ENCODE results near the gene ARF1. TPM values are rescaled to one million over a fixed set of nuclear protein-coding genes. Genes with fewer than 3 reads are reported as not detected.

Gene ARF1
- total RNA-seq, 2 donors from 2014 or later = 366 to 375 TPM

- ATAC-seq (ENCODE audit: insufficient number of reproducible peaks, low FRiP score, low read depth) = no peak
- peaks cover 42 to 50% of the 10 kb centered on the region in 2 donors for H3K4me1 ChIP-seq (ENCODE audit: control insufficient read depth in 1 of 2, low read depth in 2 of 2)
These were observed 61.9 kb downstream of the ARF1 start for GRCh38 chr1:228144193-228144992.

GRCh38 chr1:228144993-228145343 lies 62.5 kb downstream of the ARF1 start:
- Histone ChIP-seq H3K36me3 (peaks cover 13% of the 10 kb centered on the region), H3K9me3 (no peaks in the 10 kb centered on the region), H3K27me3 (replicated peaks; ENCODE audit: insufficient read depth) (no peaks in the 10 kb centered on the region), H3K4me1 (ENCODE audit: control insufficient read depth in 1 of 2, low read depth in 2 of 2) (peaks cover 48 to 56% of the 10 kb centered on the region in 2 donors), H3K27ac (no peak overlapping the region), H3K4me3 (no peak overlapping the region)
- ATAC-seq (ENCODE audit: insufficient number of reproducible peaks, low FRiP score, low read depth) (no peak), DNase-seq (ENCODE audit: low spot score) (no peak)
- no peak for TF ChIP-seq CTCF (IDR thresholded peaks at IDR 0.05)

More at GRCh38 chr1:228144193-228144992, 61.9 kb downstream of the ARF1 start:
- Histone ChIP-seq H3K27me3 (replicated peaks; ENCODE audit: insufficient read depth) (no peaks in the 10 kb centered on the region), H3K9me3 (no peaks in the 10 kb centered on the region), H3K36me3 (peaks cover 13% of the 10 kb centered on the region), H3K4me3 (no peak overlapping the region), H3K27ac (no peak overlapping the region)
- no peak for TF ChIP-seq CTCF (IDR thresholded peaks at IDR 0.05)
- DNase-seq (ENCODE audit: low spot score) = no peak

DNA sequence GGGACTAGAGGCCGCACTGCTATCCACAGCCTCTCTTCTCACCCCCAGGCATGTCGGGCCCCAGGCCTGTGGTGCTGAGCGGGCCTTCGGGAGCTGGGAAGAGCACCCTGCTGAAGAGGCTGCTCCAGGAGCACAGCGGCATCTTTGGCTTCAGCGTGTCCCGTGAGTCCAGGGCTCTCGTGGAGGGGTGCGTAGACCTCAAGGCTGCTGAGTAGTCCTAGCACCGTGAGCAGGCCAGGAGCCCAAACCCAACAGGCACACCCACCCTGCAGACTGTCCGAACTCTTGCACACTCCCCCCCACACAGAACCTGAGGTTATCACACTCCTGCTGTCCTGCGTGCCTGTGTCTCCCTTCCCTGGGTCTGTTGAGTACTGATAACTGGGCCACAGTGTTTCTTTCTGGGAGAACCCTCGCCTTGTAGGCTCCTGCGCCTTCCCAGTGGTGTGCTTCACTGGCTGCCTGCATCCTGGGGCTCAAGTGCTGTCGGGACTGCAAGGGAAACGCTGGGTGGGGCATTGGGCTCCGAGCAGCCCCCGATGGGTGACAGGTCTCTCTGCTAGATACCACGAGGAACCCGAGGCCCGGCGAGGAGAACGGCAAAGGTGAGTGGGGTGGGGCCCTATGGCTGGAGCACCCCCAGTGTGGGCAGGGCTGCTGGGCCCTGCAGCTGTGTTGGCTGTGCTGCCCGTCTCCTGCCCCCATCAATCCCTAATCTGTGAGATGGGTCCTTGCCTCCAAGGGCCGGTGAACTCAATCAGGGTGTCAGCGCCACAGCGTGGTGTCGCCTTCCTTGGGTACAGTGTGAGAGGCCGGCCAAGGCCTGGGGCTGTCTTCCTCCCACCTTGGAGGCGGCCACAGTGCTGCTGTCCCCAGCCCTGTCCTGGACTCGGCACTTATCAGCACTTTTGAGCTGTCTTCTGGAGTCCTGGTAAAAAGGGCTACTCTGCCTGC lies 63.2 kb downstream of the ARF1 start:
- Histone ChIP-seq H3K4me1 (ENCODE audit: control insufficient read depth in 1 of 2, low read depth in 2 of 2) (peaks cover 55 to 62% of the 10 kb centered on the region in 2 donors), H3K27me3 (replicated peaks; ENCODE audit: insufficient read depth) (no peaks in the 10 kb centered on the region), H3K9me3 (no peaks in the 10 kb centered on the region), H3K36me3 (peaks cover 13% of the 10 kb centered on the region), H3K27ac (no peak overlapping the region), H3K4me3 (no peak overlapping the region)
- DNase-seq (ENCODE audit: low spot score) (no peak), ATAC-seq (ENCODE audit: insufficient number of reproducible peaks, low FRiP score, low read depth) (no peak)
- TF ChIP-seq CTCF (IDR thresholded peaks at IDR 0.05) = no peak

DNA sequence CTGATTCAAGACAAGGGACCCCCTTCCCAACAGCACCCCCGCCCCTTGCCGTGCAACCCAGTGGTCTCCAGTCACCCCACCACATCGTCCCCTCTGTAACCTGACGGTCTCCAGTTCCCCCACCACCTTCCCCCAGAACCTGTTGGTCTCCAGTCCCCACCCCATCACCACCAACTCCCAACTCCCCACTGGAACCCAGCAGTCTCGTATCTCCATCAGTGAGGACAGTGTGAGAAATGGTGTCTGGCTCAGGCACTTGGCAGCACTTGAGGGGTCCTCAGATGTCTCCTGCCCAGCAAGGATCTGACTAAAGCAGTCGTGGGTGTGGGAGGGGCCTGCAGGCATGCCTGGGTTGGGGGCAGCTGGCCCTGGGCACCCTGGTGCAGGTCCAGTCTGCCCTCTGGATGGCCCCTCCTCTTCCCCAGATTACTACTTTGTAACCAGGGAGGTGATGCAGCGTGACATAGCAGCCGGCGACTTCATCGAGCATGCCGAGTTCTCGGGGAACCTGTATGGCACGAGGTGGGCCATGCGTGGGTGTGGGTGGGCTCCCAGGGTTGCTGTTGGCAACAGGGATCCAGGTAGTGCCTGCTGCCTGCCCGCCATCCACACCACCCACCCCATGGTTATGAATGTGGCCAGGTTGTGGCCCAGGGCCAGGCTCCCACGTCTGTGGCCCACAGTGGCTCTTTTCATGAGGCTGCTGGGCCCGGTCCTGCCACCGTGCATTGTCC lies 64.1 kb downstream of the ARF1 start:
- TF ChIP-seq CTCF (IDR thresholded peaks at IDR 0.05) = no peak
- peaks cover 57 to 62% of the 10 kb centered on the region in 2 donors for H3K4me1 ChIP-seq (ENCODE audit: control insufficient read depth in 1 of 2, low read depth in 2 of 2)
- no peak overlapping the region for H3K27ac ChIP-seq
- no peak overlapping the region for H3K4me3 ChIP-seq
- DNase-seq (ENCODE audit: low spot score) = no peak
- ATAC-seq (ENCODE audit: insufficient number of reproducible peaks, low FRiP score, low read depth) = no peak
- H3K27me3 ChIP-seq (replicated peaks; ENCODE audit: insufficient read depth) = no peaks in the 10 kb centered on the region
- H3K9me3 ChIP-seq = no peaks in the 10 kb centered on the region
- H3K36me3 ChIP-seq = peaks cover 13% of the 10 kb centered on the region
